ENCODE results near the gene LRRC28. TPM values are rescaled to one million over a fixed set of nuclear protein-coding genes. Genes with fewer than 3 reads are reported as not detected.

Gene LRRC28
- polyA plus RNA-seq, 1 donor from 2014 or later = 20.4 TPM

GRCh38 chr15:99408236-99409096 lies 157.2 kb downstream of the LRRC28 start:
- Histone ChIP-seq H3K4me2 (ENCODE audit: low read length) (no peak overlapping the region), H3K27me3 (ENCODE audit: insufficient read depth, low read depth, low read length) (no peaks in the 10 kb centered on the region), H4K20me1 (ENCODE audit: insufficient read depth) (no peaks in the 10 kb centered on the region), H3K9me3 (ENCODE audit: low read length) (no peaks in the 10 kb centered on the region), H3K27ac (ENCODE audit: low read length) (no peak overlapping the region), H3K9me2 (ENCODE audit: insufficient read depth, low read length) (no peaks in the 10 kb centered on the region), H3K36me3 (ENCODE audit: insufficient read depth, low read length) (no peaks in the 10 kb centered on the region), H3K9ac (ENCODE audit: low read length) (no peak overlapping the region), H3K4me3 (ENCODE audit: low read length) (no peak overlapping the region), H3F3A (ENCODE audit: insufficient read depth, low read length, poor library complexity, severe bottlenecking) (no peaks in the 10 kb centered on the region), H3K79me2 (replicated peaks; ENCODE audit: insufficient read depth, low read length) (no peaks in the 10 kb centered on the region), H2AFZ (ENCODE audit: low read depth, low read length) (no peak overlapping the region)
- TF ChIP-seq CTCF (IDR thresholded peaks at IDR 0.05; ENCODE audit: poor library complexity, severe bottlenecking) (no peak), REST (IDR thresholded peaks at IDR 0.05; ENCODE audit: borderline replicate concordance) (no peak), EZH2 (IDR thresholded peaks at IDR 0.05; ENCODE audit: borderline replicate concordance, insufficient read depth, low read length, poor library complexity, severe bottlenecking) (no peak), POLR2AphosphoS5 (IDR thresholded peaks at IDR 0.05) (no peak), MXI1 (conservative IDR thresholded peaks at IDR 0.05; ENCODE audit: poor library complexity, severe bottlenecking) (no peak), SMC3 (conservative IDR thresholded peaks at IDR 0.05; ENCODE audit: poor library complexity) (no peak), RAD21 (conservative IDR thresholded peaks at IDR 0.05) (no peak), EP300 (conservative IDR thresholded peaks at IDR 0.05; ENCODE audit: poor library complexity, severe bottlenecking) (no peak)

GRCh38 chr15:99409097-99409473 lies 157.8 kb downstream of the LRRC28 start:
- H3K27me3 ChIP-seq (ENCODE audit: insufficient read depth, low read depth, low read length) = no peaks in the 10 kb centered on the region
- H4K20me1 ChIP-seq (ENCODE audit: insufficient read depth) = no peaks in the 10 kb centered on the region
- no peaks in the 10 kb centered on the region for H3K36me3 ChIP-seq (ENCODE audit: insufficient read depth, low read length)
- H3K4me2 ChIP-seq (ENCODE audit: low read length) = no peak overlapping the region
- no peaks in the 10 kb centered on the region for H3K9me3 ChIP-seq (ENCODE audit: low read length)
- TF ChIP-seq RAD21 (conservative IDR thresholded peaks at IDR 0.05) (no peak), MXI1 (conservative IDR thresholded peaks at IDR 0.05; ENCODE audit: poor library complexity, severe bottlenecking) (no peak), SMC3 (conservative IDR thresholded peaks at IDR 0.05; ENCODE audit: poor library complexity) (no peak), EZH2 (IDR thresholded peaks at IDR 0.05; ENCODE audit: borderline replicate concordance, insufficient read depth, low read length, poor library complexity, severe bottlenecking) (no peak), POLR2AphosphoS5 (IDR thresholded peaks at IDR 0.05) (no peak), TAF1 (IDR thresholded peaks at IDR 0.05; ENCODE audit: low read depth) (no peak), REST (IDR thresholded peaks at IDR 0.05; ENCODE audit: borderline replicate concordance) (no peak), CTCF (IDR thresholded peaks at IDR 0.05; ENCODE audit: poor library complexity, severe bottlenecking) (no peak), EP300 (conservative IDR thresholded peaks at IDR 0.05; ENCODE audit: poor library complexity, severe bottlenecking) (no peak)
- H3K79me2 ChIP-seq (replicated peaks; ENCODE audit: insufficient read depth, low read length) = no peaks in the 10 kb centered on the region
- no peak overlapping the region for H3K4me3 ChIP-seq (ENCODE audit: low read length)
- H3K9me2 ChIP-seq (ENCODE audit: insufficient read depth, low read length) = no peaks in the 10 kb centered on the region
- H3F3A ChIP-seq (ENCODE audit: insufficient read depth, low read length, poor library complexity, severe bottlenecking) = no peaks in the 10 kb centered on the region
- H3K27ac ChIP-seq (ENCODE audit: low read length) = no peak overlapping the region
- no peak overlapping the region for H3K9ac ChIP-seq (ENCODE audit: low read length)
- no peak overlapping the region for H2AFZ ChIP-seq (ENCODE audit: low read depth, low read length)

Data from neural cell (in vitro differentiated cells).